ENCODE data around the gene NMNAT3.

The NMNAT3 gene

GRCh38 chr3:139691619-139692018 is 13.8 kb upstream of the NMNAT3 start:
- Histone ChIP-seq H4K20me1 (ENCODE audit: insufficient read depth, low read length) (no peaks in the 10 kb centered on the region), H3K4me3 (ENCODE audit: low read depth in 1 of 2, low read length in 2 of 2) (no peak overlapping the region), H3K27ac (ENCODE audit: low read length) (no peak overlapping the region), H3K27me3 (ENCODE audit: insufficient read depth, low read length, poor library complexity) (no peaks in the 10 kb centered on the region), H2AFZ (ENCODE audit: low read depth, low read length) (no peak overlapping the region), H3K9ac (ENCODE audit: low read depth, low read length) (no peak overlapping the region), H3K4me2 (ENCODE audit: insufficient read depth, low read length) (no peak overlapping the region), H3K9me3 (ENCODE audit: insufficient read depth, low read length, severe bottlenecking) (no peaks in the 10 kb centered on the region), H3K79me2 (ENCODE audit: insufficient read depth, low read length) (no peaks in the 10 kb centered on the region), H3K4me1 (ENCODE audit: insufficient read depth, low read length) (no peaks in the 10 kb centered on the region), H3K36me3 (ENCODE audit: insufficient read depth, low read length) (no peaks in the 10 kb centered on the region)
- TF ChIP-seq, protein P1, sequence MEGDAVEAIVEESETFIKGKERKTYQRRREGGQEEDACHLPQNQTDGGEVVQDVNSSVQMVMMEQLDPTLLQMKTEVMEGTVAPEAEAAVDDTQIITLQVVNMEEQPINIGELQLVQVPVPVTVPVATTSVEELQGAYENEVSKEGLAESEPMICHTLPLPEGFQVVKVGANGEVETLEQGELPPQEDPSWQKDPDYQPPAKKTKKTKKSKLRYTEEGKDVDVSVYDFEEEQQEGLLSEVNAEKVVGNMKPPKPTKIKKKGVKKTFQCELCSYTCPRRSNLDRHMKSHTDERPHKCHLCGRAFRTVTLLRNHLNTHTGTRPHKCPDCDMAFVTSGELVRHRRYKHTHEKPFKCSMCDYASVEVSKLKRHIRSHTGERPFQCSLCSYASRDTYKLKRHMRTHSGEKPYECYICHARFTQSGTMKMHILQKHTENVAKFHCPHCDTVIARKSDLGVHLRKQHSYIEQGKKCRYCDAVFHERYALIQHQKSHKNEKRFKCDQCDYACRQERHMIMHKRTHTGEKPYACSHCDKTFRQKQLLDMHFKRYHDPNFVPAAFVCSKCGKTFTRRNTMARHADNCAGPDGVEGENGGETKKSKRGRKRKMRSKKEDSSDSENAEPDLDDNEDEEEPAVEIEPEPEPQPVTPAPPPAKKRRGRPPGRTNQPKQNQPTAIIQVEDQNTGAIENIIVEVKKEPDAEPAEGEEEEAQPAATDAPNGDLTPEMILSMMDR (IDR thresholded peaks at IDR 0.05; ENCODE audit: borderline replicate concordance, extremely low read depth, low read length, poor library complexity, severe bottlenecking): no peak
- no peak for TF ChIP-seq EZH2 (IDR thresholded peaks at IDR 0.05; ENCODE audit: borderline replicate concordance, low read depth, low read length, severe bottlenecking)
- DNase-seq (no peak), ATAC-seq (ENCODE audit: insufficient read depth, low read depth) (no peak)

GRCh38 chr3:139689708-139690228 is 12.0 kb upstream of the NMNAT3 start:
- ATAC-seq (ENCODE audit: insufficient read depth, low read depth): no peak
- no peaks in the 10 kb centered on the region for H3K4me1 ChIP-seq (ENCODE audit: insufficient read depth, low read length)
- H2AFZ ChIP-seq (ENCODE audit: low read depth, low read length): no peak overlapping the region
- no peak overlapping the region for H3K27ac ChIP-seq (ENCODE audit: low read length)
- H3K9me3 ChIP-seq (ENCODE audit: insufficient read depth, low read length, severe bottlenecking): no peaks in the 10 kb centered on the region
- no peak overlapping the region for H3K4me3 ChIP-seq (ENCODE audit: low read depth in 1 of 2, low read length in 2 of 2)
- no peak overlapping the region for H3K9ac ChIP-seq (ENCODE audit: low read depth, low read length)
- no peak for DNase-seq
- H3K79me2 ChIP-seq (ENCODE audit: insufficient read depth, low read length): no peaks in the 10 kb centered on the region
- no peaks in the 10 kb centered on the region for H4K20me1 ChIP-seq (ENCODE audit: insufficient read depth, low read length)
- H3K27me3 ChIP-seq (ENCODE audit: insufficient read depth, low read length, poor library complexity): no peaks in the 10 kb centered on the region
- H3K36me3 ChIP-seq (ENCODE audit: insufficient read depth, low read length): no peaks in the 10 kb centered on the region
- TF ChIP-seq EZH2 (IDR thresholded peaks at IDR 0.05; ENCODE audit: borderline replicate concordance, low read depth, low read length, severe bottlenecking): no peak
- TF ChIP-seq, protein P1 (IDR thresholded peaks at IDR 0.05; ENCODE audit: borderline replicate concordance, extremely low read depth, low read length, poor library complexity, severe bottlenecking): no peak
- H3K4me2 ChIP-seq (ENCODE audit: insufficient read depth, low read length): no peak overlapping the region

DNA sequence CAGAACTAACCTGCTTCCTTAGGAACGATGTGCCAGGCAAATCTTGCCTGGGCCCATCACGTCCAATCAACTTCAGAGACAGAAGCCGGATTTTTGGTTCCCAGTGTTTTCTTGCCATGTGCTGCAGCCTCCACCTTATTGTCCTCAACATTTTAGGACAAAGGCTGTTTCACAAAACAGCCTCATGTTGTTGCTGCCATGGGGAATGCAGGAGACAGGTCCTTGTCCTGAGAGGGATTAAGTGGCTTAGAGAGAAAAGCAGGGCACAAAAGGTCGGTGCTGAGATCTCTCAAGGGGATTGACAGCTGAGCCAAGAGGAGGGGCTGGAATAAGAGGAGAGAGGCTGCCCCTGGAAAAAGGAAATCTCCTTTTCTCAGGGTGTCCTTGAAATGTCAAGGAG is 11.3 kb upstream of the NMNAT3 start:
- no peak overlapping the region for H3K4me2 ChIP-seq (ENCODE audit: insufficient read depth, low read length)

More for the DNA sequence above, 11.3 kb upstream of the NMNAT3 start:
- Histone ChIP-seq H2AFZ (ENCODE audit: low read depth, low read length) (no peak overlapping the region), H3K9me3 (ENCODE audit: insufficient read depth, low read length, severe bottlenecking) (no peaks in the 10 kb centered on the region), H3K79me2 (ENCODE audit: insufficient read depth, low read length) (no peaks in the 10 kb centered on the region), H3K27ac (ENCODE audit: low read length) (no peak overlapping the region), H3K36me3 (ENCODE audit: insufficient read depth, low read length) (no peaks in the 10 kb centered on the region), H3K27me3 (ENCODE audit: insufficient read depth, low read length, poor library complexity) (no peaks in the 10 kb centered on the region), H3K9ac (ENCODE audit: low read depth, low read length) (no peak overlapping the region), H4K20me1 (ENCODE audit: insufficient read depth, low read length) (no peaks in the 10 kb centered on the region), H3K4me3 (ENCODE audit: low read depth in 1 of 2, low read length in 2 of 2) (no peak overlapping the region), H3K4me1 (ENCODE audit: insufficient read depth, low read length) (no peaks in the 10 kb centered on the region)
- DNase-seq: no peak
- no peak for ATAC-seq (ENCODE audit: insufficient read depth, low read depth)
- TF ChIP-seq EZH2 (IDR thresholded peaks at IDR 0.05; ENCODE audit: borderline replicate concordance, low read depth, low read length, severe bottlenecking): no peak
- TF ChIP-seq, protein P1 (IDR thresholded peaks at IDR 0.05; ENCODE audit: borderline replicate concordance, extremely low read depth, low read length, poor library complexity, severe bottlenecking): no peak

All from DND-41 (cell line).